Transverse colon (tissue), 4 donors: ENCODE data around the gene SLIT3. TPM values are rescaled to one million over a fixed set of nuclear protein-coding genes. Genes with fewer than 3 reads are reported as not detected.

ENCODE experiments used
- DNase-seq: peaks from one replicate; pipeline ENCODE4 v3.0.0-alpha.2; 2019
- H3K27ac ChIP-seq, 4 donors: fragments of 200-600 bp; sonication (generic); 2 replicates each; pipeline ENCODE4 v1.5.1; 2016 to 2018; ENCODE audit warnings: inconsistent platforms in 4 of 4
- H3K27me3 ChIP-seq: fragments of 200-600 bp; sonication (generic); 2 replicates; pipeline ENCODE4 v1.5.1; 2017; ENCODE audit warnings: inconsistent platforms
- H3K36me3 ChIP-seq, 4 donors: fragments of 200-600 bp; sonication (generic); 2 replicates each; pipeline ENCODE4 v1.5.1; 2017 to 2019; ENCODE audit warnings: inconsistent platforms in 4 of 4
- H3K4me1 ChIP-seq, 4 donors: fragments of 200-600 bp; sonication (generic); 2 replicates each; pipeline ENCODE4 v1.5.1; 2017 to 2020; ENCODE audit warnings: inconsistent platforms in 4 of 4
- H3K4me3 ChIP-seq, 4 donors: fragments of 200-600 bp; sonication (generic); 1 replicate in 1 of 4; 2 replicates in 3 of 4; pipeline versions ENCODE4 v1.5.1 to v1.6.1; 2017 to 2019; ENCODE audit warnings: inconsistent platforms in 4 of 4
- H3K9me3 ChIP-seq, 2 donors: fragments of 200-600 bp; sonication (generic); 2 replicates each; pipeline ENCODE4 v1.5.1; 2017 to 2019; ENCODE audit warnings: inconsistent platforms in 2 of 2
- EP300 ChIP-seq: sonication (generic); formaldehyde crosslinking; IDR thresholded peaks from one replicate; pipeline ENCODE4 v1.6.1; 2017; ENCODE audit warnings: antibody characterized with exemption, low read depth
- POLR2A ChIP-seq: fragments of 450-650 bp; IDR thresholded peaks from one replicate; pipeline ENCODE4 v1.6.1; 2016; ENCODE audit warnings: antibody characterized with exemption, mild to moderate bottlenecking, moderate library complexity
- POLR2AphosphoS5 ChIP-seq, 3 donors: sonication (generic); formaldehyde crosslinking; IDR thresholded peaks; one replicate each; pipeline ENCODE4 v1.6.1; 2016; ENCODE audit warnings: antibody characterized with exemption in 3 of 3
- WGBS, 2 donors: methylation state at CpG; one replicate each; pipeline ENCODE4 v1.1.5; 2018; ENCODE audit warnings: low coverage in 1 of 2; 5-methylcytosine and 5-hydroxymethylcytosine counted together
- in situ Hi-C, 4 donors: fragments of 200-750 bp; cut with MboI; loops; one replicate each; pipeline versions ENCODE4 v1.15.0 to v1.15.1; 2017; ENCODE audit warnings: low sequenced_read_pairs in 3 of 4, low pct_ligation_motif_present in 1 of 4, low pct_unique_long_range_greater_than_20kb in 1 of 4
- intact Hi-C: fragments of 100-400 bp; cut with DNase I; formaldehyde crosslinking; loops from one replicate; pipeline ENCODE4 v1.15.1; 2023; ENCODE audit warnings: low total_unique reads
- total RNA-seq, 4 donors: library from RNA; depleted of rRNA; stranded (reverse); fragments of >200 nt; gene quantifications; one replicate each; pipeline ENCODE4 v1.1.0, GENCODE V29; 2016
- TF ChIP-seq, protein P1 (sequence below), 5 experiments: fragments of 200-600 bp in 3 of 5; fragments of 450-650 bp in 2 of 5; sonication (generic) in 3 of 5; IDR thresholded peaks; 1 replicate in 2 of 5; 2 replicates in 3 of 5; pipeline ENCODE4 v1.5.1; 2016 to 2017; ENCODE audit warnings: antibody characterized with exemption in 5 of 5, inconsistent platforms in 3 of 5, mild to moderate bottlenecking in 2 of 5, moderate library complexity in 1 of 5

Gene SLIT3
- total RNA-seq, 4 donors from 2014 or later, result 6.7 to 60.5 (median 9.6) TPM

DNA sequence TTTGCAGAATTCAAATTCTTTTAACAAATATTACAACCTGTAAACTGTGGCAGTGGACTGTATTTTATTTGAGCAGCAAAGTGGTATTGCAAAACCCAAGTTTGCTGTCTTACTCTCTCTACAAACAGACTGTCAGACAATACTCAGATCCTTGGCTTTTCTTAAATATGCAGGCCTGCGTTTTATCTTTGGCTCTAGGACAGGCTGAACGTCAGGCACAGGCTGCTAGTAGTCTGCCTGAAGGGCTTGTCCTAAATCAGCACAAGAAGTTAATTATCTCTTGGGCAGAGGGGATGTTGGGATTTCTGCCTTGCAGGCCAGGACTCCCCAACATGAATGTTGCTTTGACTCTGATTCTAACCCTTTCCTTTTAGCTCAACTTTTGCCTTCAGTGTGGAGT lies 147.5 kb downstream of the SLIT3 start:
- no peak for DNase-seq
- TF ChIP-seq EP300 (no peak), POLR2AphosphoS5 (IDR thresholded peaks at IDR 0.05) (peak; percentile 27 to 69 (median 53)), POLR2A (no peak)
- TF ChIP-seq, protein P1, sequence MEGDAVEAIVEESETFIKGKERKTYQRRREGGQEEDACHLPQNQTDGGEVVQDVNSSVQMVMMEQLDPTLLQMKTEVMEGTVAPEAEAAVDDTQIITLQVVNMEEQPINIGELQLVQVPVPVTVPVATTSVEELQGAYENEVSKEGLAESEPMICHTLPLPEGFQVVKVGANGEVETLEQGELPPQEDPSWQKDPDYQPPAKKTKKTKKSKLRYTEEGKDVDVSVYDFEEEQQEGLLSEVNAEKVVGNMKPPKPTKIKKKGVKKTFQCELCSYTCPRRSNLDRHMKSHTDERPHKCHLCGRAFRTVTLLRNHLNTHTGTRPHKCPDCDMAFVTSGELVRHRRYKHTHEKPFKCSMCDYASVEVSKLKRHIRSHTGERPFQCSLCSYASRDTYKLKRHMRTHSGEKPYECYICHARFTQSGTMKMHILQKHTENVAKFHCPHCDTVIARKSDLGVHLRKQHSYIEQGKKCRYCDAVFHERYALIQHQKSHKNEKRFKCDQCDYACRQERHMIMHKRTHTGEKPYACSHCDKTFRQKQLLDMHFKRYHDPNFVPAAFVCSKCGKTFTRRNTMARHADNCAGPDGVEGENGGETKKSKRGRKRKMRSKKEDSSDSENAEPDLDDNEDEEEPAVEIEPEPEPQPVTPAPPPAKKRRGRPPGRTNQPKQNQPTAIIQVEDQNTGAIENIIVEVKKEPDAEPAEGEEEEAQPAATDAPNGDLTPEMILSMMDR (IDR thresholded peaks at IDR 0.05), result no peak
- in situ Hi-C loops (no loop called here), intact Hi-C loops (no loop called here)
- WGBS, 2 donors, result 62 to 80% methylated on average over 2 of the region's 2 CpGs
- peaks cover 0 to 10% (median 9%) of the 10 kb centered on the region in 4 donors for H3K4me1 ChIP-seq
- peaks cover 0 to 1% of the 10 kb centered on the region in 2 donors for H3K9me3 ChIP-seq
- peak overlapping the region in 3 of 4 donors; percentile 8 to 46 (median 29) for H3K27ac ChIP-seq
- H3K36me3 ChIP-seq, result no peaks in the 10 kb centered on the region
- H3K27me3 ChIP-seq, result no peaks in the 10 kb centered on the region
- no peak overlapping the region for H3K4me3 ChIP-seq

DNA sequence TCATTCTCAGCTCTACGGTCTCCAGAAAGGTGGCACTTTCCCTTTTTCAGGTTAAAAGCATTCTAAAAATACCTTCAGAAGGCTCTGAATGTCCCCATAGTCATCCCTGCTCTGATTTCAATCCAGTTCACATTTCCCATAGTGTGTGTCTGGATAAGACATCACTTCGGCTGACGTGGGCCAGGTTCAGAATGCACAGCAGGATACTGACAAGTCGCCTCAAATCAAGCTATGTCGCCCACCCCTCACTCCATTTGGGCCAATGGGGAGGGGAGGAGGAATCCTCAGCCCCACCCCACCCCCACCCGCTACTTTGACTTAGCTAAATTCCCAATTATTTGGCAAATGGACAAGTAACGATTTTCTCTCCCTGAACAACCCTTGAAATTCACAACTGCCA lies 148.0 kb downstream of the SLIT3 start:
- intact Hi-C loops (no loop called here), in situ Hi-C loops (no loop called here)
- TF ChIP-seq, protein P1 (IDR thresholded peaks at IDR 0.05), result no peak
- Histone ChIP-seq H3K27ac (peak overlapping the region in 2 of 4 donors; percentile 8 to 46), H3K4me3 (no peak overlapping the region), H3K9me3 (no peaks in the 10 kb centered on the region), H3K4me1 (peaks cover 0 to 10% (median 9%) of the 10 kb centered on the region in 4 donors), H3K36me3 (no peaks in the 10 kb centered on the region), H3K27me3 (no peaks in the 10 kb centered on the region)
- no peak for DNase-seq
- WGBS, 2 donors, result 66 to 85% methylated on average over 3 to 7 of the region's 7 CpGs

DNA sequence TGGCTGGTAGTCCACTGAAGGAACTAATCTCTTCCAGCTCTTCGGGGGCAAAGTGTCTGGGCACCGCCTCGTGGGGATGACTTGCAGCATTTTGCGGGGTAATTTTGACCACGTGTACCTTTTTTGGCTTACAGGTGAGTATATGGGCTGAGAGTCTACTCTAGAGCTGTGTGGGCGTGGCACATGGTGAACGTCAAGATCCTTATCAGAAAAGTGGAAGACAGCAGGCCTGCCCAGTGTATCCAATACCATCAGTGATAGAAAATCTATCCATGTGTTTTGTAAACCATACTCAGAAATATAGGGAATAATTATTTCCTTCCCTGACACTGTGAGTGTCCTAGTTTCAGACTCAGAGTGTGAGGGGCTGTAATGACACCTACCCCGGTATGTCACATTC lies 148.5 kb downstream of the SLIT3 start:
- in situ Hi-C loops, result no loop called here
- TF ChIP-seq POLR2AphosphoS5 (IDR thresholded peaks at IDR 0.05) (no peak), POLR2A (no peak), EP300 (no peak)
- TF ChIP-seq, protein P1 (IDR thresholded peaks at IDR 0.05), result no peak
- DNase-seq, result no peak
- intact Hi-C loops, result no loop called here
- H3K4me1 ChIP-seq, result peaks cover 0 to 10% (median 9%) of the 10 kb centered on the region in 4 donors
- H3K27ac ChIP-seq, result no peak overlapping the region
- H3K4me3 ChIP-seq, result no peak overlapping the region
- no peaks in the 10 kb centered on the region for H3K9me3 ChIP-seq
- 0 to 62% methylated on average over 1 to 8 of the region's 8 CpGs for WGBS, 2 donors
- no peaks in the 10 kb centered on the region for H3K27me3 ChIP-seq
- H3K36me3 ChIP-seq, result no peaks in the 10 kb centered on the region

DNA sequence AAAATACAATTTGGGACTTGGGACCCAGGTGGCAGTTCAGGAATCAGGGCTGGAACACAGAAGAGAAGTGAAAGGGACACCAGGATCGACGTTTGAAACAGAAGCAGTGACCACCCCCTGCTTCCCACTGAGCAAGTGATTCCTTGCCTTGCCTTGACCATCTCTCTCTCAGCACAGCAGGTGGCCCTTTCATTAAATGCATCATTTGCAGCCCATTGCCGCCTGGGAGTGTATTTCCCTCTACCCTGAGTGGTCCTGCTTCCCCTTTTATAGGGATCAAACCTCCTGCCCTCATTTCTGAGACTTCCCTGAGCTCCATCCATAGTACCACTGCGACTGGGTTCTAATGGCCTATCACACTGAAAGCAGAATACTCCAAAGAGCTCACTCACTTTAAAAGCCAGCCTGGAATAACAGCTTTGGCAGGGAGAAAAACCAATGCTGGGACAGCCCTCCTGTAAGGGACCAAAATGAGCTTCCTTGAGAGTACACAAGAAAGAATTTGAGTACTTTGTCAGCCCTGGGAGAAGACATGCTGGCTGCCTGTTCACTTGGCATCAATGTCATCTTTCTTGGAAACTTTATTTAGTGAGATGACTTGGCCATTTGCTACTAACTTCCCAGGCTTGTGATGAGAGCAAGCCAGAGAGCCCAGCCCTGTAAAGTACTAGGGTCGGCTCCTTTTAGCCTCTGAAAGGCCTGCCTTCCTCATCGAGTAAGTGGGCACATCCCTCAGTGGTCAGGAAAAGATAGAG lies 149.7 kb downstream of the SLIT3 start:
- H3K27me3 ChIP-seq, result no peaks in the 10 kb centered on the region
- 67 to 71% methylated on average over 1 to 6 of the region's 6 CpGs for WGBS, 2 donors
- intact Hi-C loops (no loop called here), in situ Hi-C loops (no loop called here)
- DNase-seq, result no peak
- no peak for TF ChIP-seq POLR2A
- TF ChIP-seq POLR2AphosphoS5 (IDR thresholded peaks at IDR 0.05), result no peak
- H3K4me3 ChIP-seq, result no peak overlapping the region
- H3K4me1 ChIP-seq, result peaks cover 0 to 10% (median 9%) of the 10 kb centered on the region in 4 donors
- no peaks in the 10 kb centered on the region for H3K9me3 ChIP-seq
- H3K27ac ChIP-seq, result no peak overlapping the region
- no peaks in the 10 kb centered on the region for H3K36me3 ChIP-seq
